Caco-2 (cell line): ENCODE data around the gene HOXA5. TPM values are rescaled to one million over a fixed set of nuclear protein-coding genes. Genes with fewer than 3 reads are reported as not detected.

Source experiments
- BruUV-seq: library from RNA; stranded (reverse); fragments of 400-500 nt; replicated peaks from 2 replicates; lab custom pipeline; 2021; lab: Mats Ljungman, UMichigan
- CTCF ChIA-PET: fragments of 300-600 bp; sonication (Branson Sonifier 250); formaldehyde crosslinking; loops from one replicate; lab custom pipeline; 2022; ENCODE audit warnings: antibody characterized with exemption; lab: Charles Lee
- POLR2A ChIA-PET: fragments of 300-600 bp; sonication (Branson Sonifier 250); formaldehyde crosslinking; loops from one replicate; lab custom pipeline; 2022; ENCODE audit warnings: antibody characterized with exemption; lab: Charles Lee
- DNase-seq, 2 experiments: peaks; one replicate each; pipeline versions ENCODE4 v3.0.0 to v3.0.0-alpha.2; 2020 to 2022
- H3K27me3 ChIP-seq: replicated peaks from 2 replicates; pipeline ENCODE4 v1.6.0; 2011; ENCODE audit warnings: low read length; ENCODE audit not compliant: control insufficient read depth, insufficient read depth
- H3K36me3 ChIP-seq: 2 replicates; pipeline ENCODE4 v1.5.1; 2011; ENCODE audit warnings: low read length; ENCODE audit not compliant: control insufficient read depth, insufficient read depth
- H3K4me1 ChIP-seq: fragments of 250-450 bp; sonication (Bioruptor Pico); 2 replicates; pipeline ENCODE4 v1.5.1; 2020; ENCODE audit warnings: mild to moderate bottlenecking
- H3K4me3 ChIP-seq: 2 replicates; pipeline ENCODE4 v1.5.1; 2011; ENCODE audit warnings: low read depth, mild to moderate bottlenecking, control low read depth, low read length
- H3K9me3 ChIP-seq: fragments of 250-450 bp; sonication (Bioruptor Pico); 2 replicates; pipeline ENCODE4 v1.5.1; 2020; ENCODE audit warnings: mild to moderate bottlenecking, moderate library complexity
- H3K27ac Mint-ChIP-seq: one replicate; pipeline ENCODE4 v1.8.0; 2022; ENCODE audit warnings: mixed read lengths; ENCODE audit not compliant: unreplicated experiment
- H3K27me3 Mint-ChIP-seq: one replicate; pipeline ENCODE4 v1.8.0; 2022; ENCODE audit warnings: mixed read lengths; ENCODE audit not compliant: insufficient read depth, unreplicated experiment
- H3K36me3 Mint-ChIP-seq: one replicate; pipeline ENCODE4 v1.8.0; 2022; ENCODE audit warnings: mild to moderate bottlenecking, mixed read lengths; ENCODE audit not compliant: insufficient read depth, unreplicated experiment
- H3K4me1 Mint-ChIP-seq: one replicate; pipeline ENCODE4 v1.8.0; 2022; ENCODE audit warnings: low read depth, mixed read lengths; ENCODE audit not compliant: unreplicated experiment
- H3K4me3 Mint-ChIP-seq: one replicate; pipeline ENCODE4 v1.8.0; 2022; ENCODE audit warnings: mild to moderate bottlenecking, moderate library complexity, mixed read lengths; ENCODE audit not compliant: unreplicated experiment
- H3K9me3 Mint-ChIP-seq: one replicate; pipeline ENCODE4 v1.8.0; 2022; ENCODE audit warnings: mixed read lengths; ENCODE audit not compliant: unreplicated experiment
- CTCF ChIP-seq, 2 experiments: fragments of 200-600 bp in 1 of 2; IDR thresholded peaks; 1 replicate in 1 of 2; 2 replicates in 1 of 2; pipeline versions ENCODE4 v1.5.1 to v1.8.0; 2011 to 2022; ENCODE audit warnings: antibody characterized with exemption in 1 of 2, control low read depth in 1 of 2, inconsistent platforms in 1 of 2, low read depth in 1 of 2, low read length in 1 of 2, mild to moderate bottlenecking in 1 of 2, moderate library complexity in 1 of 2; ENCODE audit not compliant: insufficient read depth in 1 of 2, severe bottlenecking in 1 of 2, unreplicated experiment in 1 of 2
- intact Hi-C: fragments of 100-400 bp; cut with micrococcal nuclease; formaldehyde crosslinking; loops from one replicate; pipeline ENCODE4 v1.10.0; 2022; ENCODE audit not compliant: unreplicated experiment
- total RNA-seq: library from RNA; stranded (reverse); gene quantifications from 2 replicates; pipeline ENCODE4 v1.2.3, GENCODE V29; 2022

Gene HOXA5
- total RNA-seq, 1 experiment from 2014 or later, result 4.9 TPM

DNA sequence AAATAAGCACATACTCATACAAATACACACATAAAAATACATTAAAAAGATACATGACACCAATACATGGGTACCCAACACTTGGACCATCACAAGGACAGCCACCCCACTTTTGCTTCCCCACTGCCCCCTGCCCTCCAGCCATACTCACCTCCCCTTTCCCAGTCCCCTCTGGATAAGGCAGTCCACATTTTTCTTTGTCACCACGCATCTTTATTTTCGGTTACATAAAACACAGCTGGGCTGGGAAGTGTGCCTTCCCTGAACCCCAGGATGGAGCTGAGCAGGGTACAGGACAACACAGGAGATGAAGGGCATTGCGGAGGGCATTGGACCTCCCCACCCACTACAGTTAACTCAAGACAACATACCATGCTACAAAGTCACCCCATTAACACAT is 10.0 kb upstream of the HOXA5 start:
- POLR2A ChIA-PET, result no interaction called here
- no peak for DNase-seq
- no peaks in the 10 kb centered on the region; the same call in 1 of the 2 replicates for H3K36me3 ChIP-seq
- no TSS peak for BruUV-seq
- H3K9me3 ChIP-seq, result no peaks in the 10 kb centered on the region
- Mint-ChIP-seq H3K27me3 (no peaks in the 10 kb centered on the region), H3K4me3 (no peak overlapping the region), H3K27ac (no peak overlapping the region), H3K36me3 (peaks cover 27% of the 10 kb centered on the region), H3K9me3 (no peaks in the 10 kb centered on the region), H3K4me1 (no peaks in the 10 kb centered on the region)
- peaks cover 16% of the 10 kb centered on the region for H3K4me1 ChIP-seq
- intact Hi-C loops, result no loop called here
- no peak overlapping the region for H3K4me3 ChIP-seq
- CTCF ChIA-PET, result no interaction called here
- no peaks in the 10 kb centered on the region for H3K27me3 ChIP-seq
- TF ChIP-seq CTCF (IDR thresholded peaks at IDR 0.05; ENCODE audit: insufficient read depth in 1 of 2, low read depth in 1 of 2, low read length in 1 of 2, severe bottlenecking in 1 of 2, unreplicated experiment in 1 of 2), result no peak

- intact Hi-C loops, result no loop called here
- no peak overlapping the region for H3K4me3 Mint-ChIP-seq
- DNase-seq, result peak in 1 of 2 experiments; percentile 18
- Histone ChIP-seq H3K4me3 (no peak overlapping the region), H3K4me1 (peaks cover 22% of the 10 kb centered on the region), H3K27me3 (no peaks in the 10 kb centered on the region), H3K36me3 (no peaks in the 10 kb centered on the region; the same call in 1 of the 2 replicates), H3K9me3 (no peaks in the 10 kb centered on the region)
- no peak overlapping the region for H3K27ac Mint-ChIP-seq
- TF ChIP-seq CTCF (IDR thresholded peaks at IDR 0.05; ENCODE audit: insufficient read depth in 1 of 2, low read depth in 1 of 2, low read length in 1 of 2, severe bottlenecking in 1 of 2, unreplicated experiment in 1 of 2), result no peak
- peaks cover 27% of the 10 kb centered on the region for H3K36me3 Mint-ChIP-seq
- ChIA-PET CTCF (interaction anchor here (1.1 kb wide), 1 partner anchor 8 kb away, joined by 5 read pairs; no protein-coding TSS in a partner anchor), POLR2A (no interaction called here)
- H3K4me1 Mint-ChIP-seq, result no peaks in the 10 kb centered on the region
- H3K9me3 Mint-ChIP-seq, result no peaks in the 10 kb centered on the region
- BruUV-seq, result no TSS peak
- no peaks in the 10 kb centered on the region for H3K27me3 Mint-ChIP-seq
Measured at GRCh38 chr7:27152816-27153442, 9.4 kb upstream of the HOXA5 start.

GRCh38 chr7:27151931-27152815 is 8.7 kb upstream of the HOXA5 start, which contains the start of gene HOXA3:
Gene HOXA3 (minus strand): TSS chr7:27152583. CDS start chr7:27110640, 41,943 bp downstream.
- ChIA-PET POLR2A (interaction anchor here (0.6 kb wide), 1 partner anchor 281 kb away, joined by 4 read pairs; no protein-coding TSS in a partner anchor), CTCF (interaction anchor here (0.6 to 1.1 kb wide), 4 partner anchors 9 to 469 kb away, joined by 3 to 5 read pairs (median 3); no protein-coding TSS in a partner anchor)
- Mint-ChIP-seq H3K4me3 (peak within 1 kb of the TSS; percentile 94), H3K36me3 (peaks cover 27% of the 10 kb centered on the region), H3K27ac (peak within 1 kb of the TSS; percentile 82), H3K9me3 (no peaks in the 10 kb centered on the region), H3K27me3 (no peaks in the 10 kb centered on the region), H3K4me1 (no peaks in the 10 kb centered on the region)
- peak in 1 of 2 experiments; percentile 24 for DNase-seq
- no peaks in the 10 kb centered on the region for H3K9me3 ChIP-seq
- no peak for TF ChIP-seq CTCF (IDR thresholded peaks at IDR 0.05; ENCODE audit: insufficient read depth in 1 of 2, low read depth in 1 of 2, low read length in 1 of 2, severe bottlenecking in 1 of 2, unreplicated experiment in 1 of 2)
- BruUV-seq, result no TSS peak
- peak within 1 kb of the TSS; percentile 68 for H3K4me3 ChIP-seq
- no peaks in the 10 kb centered on the region; the same call in 1 of the 2 replicates for H3K36me3 ChIP-seq
- H3K27me3 ChIP-seq, result no peaks in the 10 kb centered on the region
- H3K4me1 ChIP-seq, result peaks cover 25% of the 10 kb centered on the region
- intact Hi-C loops, result loop anchor here (1.0 kb wide), 1 partner anchor 9 kb away; no protein-coding TSS in a partner anchor
